CD4-positive, CD25-positive, alpha-beta regulatory T cell (primary cell): ENCODE results near the gene SERPINB5. TPM values are rescaled to one million over a fixed set of nuclear protein-coding genes. Genes with fewer than 3 reads are reported as not detected.

ENCODE experiments used
- ATAC-seq, 2 donors: fragments of 150-1000 bp; cut with Tn5 transposase; one replicate each; pipeline ENCODE4 v1.10.0; 2021; ENCODE audit warnings: low read depth in 2 of 2, moderate number of reproducible peaks in 2 of 2, moderate library complexity in 1 of 2
- DNase-seq, 3 donors: peaks; one replicate each; pipeline versions ENCODE4 v3.0.0 to v3.0.0-alpha.2; 2012 to 2022; ENCODE audit warnings: mixed read lengths in 1 of 3
- H3K27ac ChIP-seq: one replicate; pipeline ENCODE4 v1.7.0; 2013; ENCODE audit warnings: mild to moderate bottlenecking, low read length; ENCODE audit not compliant: insufficient read depth, poor library complexity, severe bottlenecking
- H3K27me3 ChIP-seq: one replicate; pipeline ENCODE4 v1.7.0; 2013; ENCODE audit warnings: low read length; ENCODE audit not compliant: control insufficient read depth, insufficient read depth
- H3K36me3 ChIP-seq: one replicate; pipeline ENCODE4 v1.7.0; 2013; ENCODE audit warnings: mild to moderate bottlenecking, low read length, moderate library complexity; ENCODE audit not compliant: control insufficient read depth, insufficient read depth
- H3K4me1 ChIP-seq: 2 replicates; pipeline ENCODE4 v1.7.0; 2013; ENCODE audit warnings: mild to moderate bottlenecking, low read length; ENCODE audit not compliant: insufficient read depth, control insufficient read depth, poor library complexity, severe bottlenecking
- H3K4me3 ChIP-seq: one replicate; pipeline ENCODE4 v1.7.0; 2013; ENCODE audit warnings: low read depth, mild to moderate bottlenecking, low read length, moderate library complexity
- H3K9me3 ChIP-seq, 2 experiments: 1 replicate in 1 of 2; 2 replicates in 1 of 2; pipeline ENCODE4 v1.7.0; 2013; ENCODE audit warnings: low read length in 2 of 2, mild to moderate bottlenecking in 1 of 2, moderate library complexity in 1 of 2; ENCODE audit not compliant: control insufficient read depth in 2 of 2
- H3K27ac Mint-ChIP-seq, 3 donors: one replicate each; pipeline ENCODE4 v1.8.0; 2020 to 2022; ENCODE audit warnings: mild to moderate bottlenecking in 3 of 3, mixed read lengths in 3 of 3, moderate library complexity in 2 of 3
- H3K27me3 Mint-ChIP-seq: one replicate; pipeline ENCODE4 v1.8.0; 2022; ENCODE audit warnings: mild to moderate bottlenecking, mixed read lengths
- H3K36me3 Mint-ChIP-seq: one replicate; pipeline ENCODE4 v1.8.0; 2020; ENCODE audit warnings: mixed read lengths
- H3K4me1 Mint-ChIP-seq, 4 donors: one replicate each; pipeline ENCODE4 v1.8.0; 2020 to 2022; ENCODE audit warnings: mixed read lengths in 4 of 4, mild to moderate bottlenecking in 1 of 4
- H3K4me3 Mint-ChIP-seq, 4 donors: one replicate each; pipeline ENCODE4 v1.8.0; 2020 to 2022; ENCODE audit warnings: mild to moderate bottlenecking in 4 of 4, mixed read lengths in 4 of 4, moderate library complexity in 3 of 4
- H3K9me3 Mint-ChIP-seq, 7 donors: one replicate each; pipeline ENCODE4 v1.8.0; 2020 to 2022; ENCODE audit warnings: mixed read lengths in 7 of 7, mild to moderate bottlenecking in 3 of 7, moderate library complexity in 2 of 7
- polyA plus RNA-seq, 4 donors: library from polyadenylated mRNA; unstranded; fragments of 300-500 nt; fragmentation: Illumina TruSeq; gene quantifications; one replicate each; pipeline ENCODE4 v1.2.3, GENCODE V29; 2021
- total RNA-seq: library from RNA; stranded (reverse); gene quantifications from one replicate; pipeline ENCODE4 v1.2.3, GENCODE V29; 2022

Gene SERPINB5
- total and polyA plus RNA-seq, 5 donors from 2014 or later: not detected

DNA sequence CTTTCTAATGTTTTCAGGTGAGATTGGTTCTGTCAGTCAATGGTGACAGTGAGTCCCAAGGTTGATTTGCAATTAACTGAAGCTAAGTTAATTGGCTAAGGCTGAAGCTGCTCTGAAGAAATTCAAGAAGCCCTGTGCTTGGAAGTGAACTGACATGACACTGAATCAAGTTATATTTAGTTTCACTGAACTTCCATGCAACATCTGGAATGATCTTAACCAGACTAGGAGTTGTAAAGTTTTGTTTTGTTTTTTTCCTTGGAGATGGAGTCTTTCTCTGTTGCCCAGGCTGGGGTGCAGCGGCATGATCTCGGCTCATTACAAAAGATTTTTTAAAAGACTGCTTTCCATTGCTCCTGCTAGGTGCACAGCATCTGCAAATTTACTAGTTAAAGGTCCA lies 11.4 kb downstream of the SERPINB5 start:
- Mint-ChIP-seq H3K27ac (peak overlapping the region in 1 of 3 donors; percentile 16), H3K9me3 (no peaks in the 10 kb centered on the region), H3K36me3 (no peaks in the 10 kb centered on the region), H3K4me3 (no peak overlapping the region), H3K27me3 (peaks cover 52% of the 10 kb centered on the region), H3K4me1 (no peaks in the 10 kb centered on the region)
- Histone ChIP-seq H3K4me3 (no peak overlapping the region), H3K36me3 (no peaks in the 10 kb centered on the region), H3K9me3 (no peaks in the 10 kb centered on the region), H3K27me3 (peaks cover 3% of the 10 kb centered on the region), H3K27ac (no peak overlapping the region), H3K4me1 (no peaks in the 10 kb centered on the region)
- ATAC-seq (no peak), DNase-seq (no peak)

DNA sequence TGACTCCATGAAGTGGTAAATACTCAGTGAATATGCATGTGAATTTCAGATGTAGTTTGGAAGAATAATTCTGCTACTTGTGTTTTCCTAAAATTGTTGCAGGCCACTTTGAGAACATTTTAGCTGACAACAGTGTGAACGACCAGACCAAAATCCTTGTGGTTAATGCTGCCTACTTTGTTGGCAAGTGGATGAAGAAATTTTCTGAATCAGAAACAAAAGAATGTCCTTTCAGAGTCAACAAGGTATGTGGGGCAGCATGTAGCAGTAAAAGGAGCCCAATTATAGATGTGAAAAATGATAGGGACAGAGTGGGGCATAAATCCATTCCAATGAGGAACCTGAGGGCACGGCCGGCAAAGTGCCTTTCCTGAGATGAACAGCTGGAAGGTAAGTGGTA lies 16.1 kb downstream of the SERPINB5 start:
- no peak overlapping the region for H3K4me3 Mint-ChIP-seq
- Histone ChIP-seq H3K36me3 (no peaks in the 10 kb centered on the region), H3K4me3 (no peak overlapping the region), H3K9me3 (no peaks in the 10 kb centered on the region), H3K27me3 (no peaks in the 10 kb centered on the region), H3K27ac (no peak overlapping the region), H3K4me1 (no peaks in the 10 kb centered on the region)
- no peaks in the 10 kb centered on the region for H3K9me3 Mint-ChIP-seq
- no peak overlapping the region for H3K27ac Mint-ChIP-seq
- H3K27me3 Mint-ChIP-seq: peaks cover 26% of the 10 kb centered on the region
- no peaks in the 10 kb centered on the region for H3K36me3 Mint-ChIP-seq
- no peak for ATAC-seq
- no peaks in the 10 kb centered on the region for H3K4me1 Mint-ChIP-seq
- DNase-seq: no peak

DNA sequence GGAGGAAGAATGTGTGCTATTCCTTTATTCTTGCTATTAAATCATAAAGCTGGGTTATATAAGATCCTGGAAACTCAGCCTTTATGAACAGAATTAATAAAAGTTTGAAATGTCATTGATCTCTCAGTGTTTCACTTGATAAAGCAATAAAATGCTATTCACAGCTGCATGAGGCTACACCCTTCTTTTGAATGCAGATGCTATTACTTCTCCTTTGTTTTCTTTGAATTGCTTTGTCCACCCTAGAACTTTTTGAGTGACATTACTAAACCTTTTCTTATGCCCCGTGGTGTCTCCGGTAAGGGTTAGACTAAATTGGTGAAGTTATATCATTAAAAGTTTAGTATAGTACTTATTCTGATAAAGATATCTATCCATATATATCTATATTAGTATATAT lies 18.9 kb downstream of the SERPINB5 start:
- Mint-ChIP-seq H3K4me1 (no peaks in the 10 kb centered on the region), H3K27ac (no peak overlapping the region), H3K27me3 (peaks cover 16% of the 10 kb centered on the region), H3K4me3 (no peak overlapping the region), H3K9me3 (no peaks in the 10 kb centered on the region), H3K36me3 (no peaks in the 10 kb centered on the region)
- no peak overlapping the region for H3K27ac ChIP-seq
- DNase-seq: no peak
- H3K4me3 ChIP-seq: no peak overlapping the region
- no peaks in the 10 kb centered on the region for H3K36me3 ChIP-seq
- ATAC-seq: no peak
- H3K9me3 ChIP-seq: no peaks in the 10 kb centered on the region
- H3K27me3 ChIP-seq: no peaks in the 10 kb centered on the region
- H3K4me1 ChIP-seq: no peaks in the 10 kb centered on the region

DNA sequence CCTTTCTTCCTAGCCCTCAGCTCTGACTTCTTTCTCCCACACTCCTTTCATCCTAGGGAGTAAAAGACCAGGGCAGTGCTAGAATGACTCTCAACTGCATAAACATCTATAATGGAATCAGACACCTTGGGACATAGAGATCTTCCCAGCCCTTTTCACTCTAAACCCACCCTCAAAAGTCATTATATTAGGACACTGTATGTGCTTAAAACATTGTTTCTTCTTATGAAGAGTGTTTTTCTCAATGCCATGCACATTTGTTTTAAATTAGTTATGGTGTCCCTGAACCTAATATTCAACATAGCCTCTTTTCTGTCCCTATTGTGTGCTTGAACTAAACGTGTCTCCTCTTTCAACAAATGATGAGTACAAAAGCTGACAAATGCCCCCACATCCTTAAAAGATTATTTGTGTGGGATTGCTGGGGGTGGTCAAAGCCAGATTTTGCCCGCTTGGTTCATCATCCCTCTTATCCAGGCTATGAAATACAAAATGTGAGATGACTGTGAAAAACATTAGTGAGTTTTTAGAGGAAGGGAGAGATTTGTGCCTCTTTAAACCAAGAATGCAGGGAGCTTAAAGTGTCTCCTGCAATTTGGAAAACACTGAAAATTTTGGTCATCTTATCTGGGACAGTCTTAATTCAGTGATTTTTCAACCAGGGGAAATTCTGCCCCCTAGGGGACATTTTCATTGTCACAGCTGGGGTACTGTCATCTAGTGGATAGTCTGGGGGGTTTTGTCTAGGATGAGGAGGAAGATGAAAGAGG lies 29.0 kb downstream of the SERPINB5 start:
- peak overlapping the region in 1 of 4 donors; percentile 34 for H3K4me3 Mint-ChIP-seq
- no peak overlapping the region for H3K27ac Mint-ChIP-seq
- no peaks in the 10 kb centered on the region for H3K4me1 Mint-ChIP-seq
- no peaks in the 10 kb centered on the region for H3K36me3 ChIP-seq
- peaks cover 21% of the 10 kb centered on the region for H3K27me3 Mint-ChIP-seq
- H3K9me3 Mint-ChIP-seq: no peaks in the 10 kb centered on the region
- no peak overlapping the region for H3K4me3 ChIP-seq
- no peaks in the 10 kb centered on the region for H3K9me3 ChIP-seq
- H3K27me3 ChIP-seq: peaks cover 7% of the 10 kb centered on the region
- ATAC-seq: no peak
- DNase-seq: peak in 1 of 3 donors; percentile 25
- H3K27ac ChIP-seq: no peak overlapping the region
- H3K36me3 Mint-ChIP-seq: no peaks in the 10 kb centered on the region
- no peaks in the 10 kb centered on the region for H3K4me1 ChIP-seq

DNA sequence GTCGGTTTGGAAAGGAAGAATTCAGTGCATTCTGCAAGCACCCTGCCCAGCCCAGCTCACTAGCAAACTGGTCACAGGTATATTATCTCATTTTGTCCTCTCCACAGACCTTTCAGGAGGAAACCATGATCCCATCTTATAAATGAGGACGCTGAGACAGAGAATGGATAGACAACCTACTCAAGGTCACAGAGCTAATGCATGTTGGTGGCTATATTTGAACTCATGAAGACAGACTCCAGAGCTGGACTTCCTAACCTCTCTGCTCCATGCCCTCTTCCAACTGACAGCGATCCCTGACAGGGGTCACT lies 29.5 kb downstream of the SERPINB5 start:
- ATAC-seq: no peak
- Mint-ChIP-seq H3K4me3 (no peak overlapping the region), H3K4me1 (no peaks in the 10 kb centered on the region), H3K9me3 (no peaks in the 10 kb centered on the region), H3K27me3 (peaks cover 22% of the 10 kb centered on the region), H3K36me3 (no peaks in the 10 kb centered on the region), H3K27ac (no peak overlapping the region)
- no peaks in the 10 kb centered on the region for H3K4me1 ChIP-seq
- H3K9me3 ChIP-seq: no peaks in the 10 kb centered on the region
- no peak overlapping the region for H3K4me3 ChIP-seq
- no peak for DNase-seq
- peaks cover 7% of the 10 kb centered on the region for H3K27me3 ChIP-seq
- no peaks in the 10 kb centered on the region for H3K36me3 ChIP-seq
- H3K27ac ChIP-seq: no peak overlapping the region

DNA sequence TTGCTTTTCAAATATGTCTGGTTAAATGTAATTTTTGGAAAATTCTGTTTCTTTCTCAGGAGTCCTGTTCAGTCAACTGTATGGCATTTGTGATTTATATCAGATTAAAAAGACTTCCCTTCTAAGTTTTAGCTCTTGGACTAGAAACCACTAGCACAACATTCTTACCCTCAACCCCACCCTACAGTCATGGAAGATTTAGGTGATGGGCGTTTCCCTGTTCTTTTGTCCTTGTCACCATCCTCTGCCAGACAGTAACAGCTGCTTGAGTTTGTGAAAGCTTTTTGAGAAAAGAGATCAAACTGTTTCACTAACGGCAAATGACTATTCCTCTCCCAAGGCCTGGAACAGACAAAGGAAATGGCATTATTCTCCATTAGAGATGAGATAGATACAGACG lies 31.8 kb downstream of the SERPINB5 start:
- Histone ChIP-seq H3K36me3 (no peaks in the 10 kb centered on the region), H3K4me3 (no peak overlapping the region), H3K4me1 (no peaks in the 10 kb centered on the region), H3K27ac (no peak overlapping the region), H3K9me3 (no peaks in the 10 kb centered on the region), H3K27me3 (peaks cover 7% of the 10 kb centered on the region)
- no peak for ATAC-seq
- Mint-ChIP-seq H3K4me3 (no peak overlapping the region), H3K36me3 (no peaks in the 10 kb centered on the region), H3K27ac (no peak overlapping the region), H3K27me3 (peaks cover 34% of the 10 kb centered on the region), H3K4me1 (no peaks in the 10 kb centered on the region), H3K9me3 (peaks cover 0 to 1% (median 0%) of the 10 kb centered on the region in 7 donors)
- DNase-seq: no peak

DNA sequence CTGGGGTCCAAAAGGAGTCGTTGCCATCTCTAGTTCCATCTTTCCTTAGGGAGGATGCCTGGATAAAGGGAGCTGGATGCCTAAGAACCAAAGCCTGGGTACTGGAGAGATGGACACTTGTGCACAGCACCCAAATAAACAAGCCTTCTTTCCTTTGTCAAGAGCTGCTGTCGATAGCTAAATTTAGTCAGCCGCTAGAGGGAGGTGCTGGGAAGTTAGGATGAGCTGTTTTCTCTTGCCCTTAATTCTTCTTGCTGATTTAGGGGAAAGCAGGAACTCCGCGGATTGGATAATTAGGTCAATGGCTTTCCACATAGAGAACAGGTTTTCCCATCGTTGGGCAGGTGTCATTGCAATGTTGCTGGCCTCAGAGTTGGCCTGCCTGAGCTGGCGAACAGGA lies 34.5 kb downstream of the SERPINB5 start:
- H3K27me3 ChIP-seq: peaks cover 5% of the 10 kb centered on the region
- no peaks in the 10 kb centered on the region for H3K36me3 ChIP-seq
- Mint-ChIP-seq H3K27me3 (peaks cover 26% of the 10 kb centered on the region), H3K4me1 (no peaks in the 10 kb centered on the region), H3K4me3 (no peak overlapping the region), H3K36me3 (no peaks in the 10 kb centered on the region), H3K9me3 (peaks cover 0 to 1% (median 0%) of the 10 kb centered on the region in 7 donors), H3K27ac (no peak overlapping the region)
- no peak for ATAC-seq
- no peaks in the 10 kb centered on the region for H3K4me1 ChIP-seq
- no peaks in the 10 kb centered on the region for H3K9me3 ChIP-seq
- no peak overlapping the region for H3K27ac ChIP-seq
- H3K4me3 ChIP-seq: no peak overlapping the region
- DNase-seq: peak in 1 of 3 donors; percentile 27

DNA sequence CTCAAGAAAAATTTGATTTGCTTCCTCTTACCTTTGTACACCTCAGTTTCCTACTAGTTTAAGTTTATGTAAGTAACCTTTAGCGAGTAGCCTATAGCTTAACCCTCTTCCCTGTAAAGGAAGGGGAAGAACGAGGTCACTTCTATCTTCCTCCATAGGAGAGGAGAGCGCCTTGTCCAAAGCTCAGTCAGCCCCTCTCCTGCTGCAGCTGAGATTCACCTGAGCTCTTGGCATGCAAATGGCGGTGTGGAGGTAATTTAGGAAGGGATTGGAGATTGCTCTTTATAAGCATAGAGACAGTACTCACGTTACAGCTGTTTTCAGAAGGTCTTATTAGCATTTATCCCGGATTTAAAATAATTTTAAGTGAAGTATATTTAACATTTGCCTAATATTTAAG lies 37.6 kb downstream of the SERPINB5 start:
- Mint-ChIP-seq H3K27me3 (peaks cover 13% of the 10 kb centered on the region), H3K9me3 (peaks cover 0 to 1% (median 0%) of the 10 kb centered on the region in 7 donors), H3K36me3 (no peaks in the 10 kb centered on the region), H3K4me3 (no peak overlapping the region), H3K27ac (no peak overlapping the region), H3K4me1 (peaks cover 0 to 6% (median 0%) of the 10 kb centered on the region in 4 donors)
- Histone ChIP-seq H3K9me3 (no peaks in the 10 kb centered on the region), H3K4me3 (no peak overlapping the region), H3K27ac (no peak overlapping the region), H3K27me3 (peaks cover 6% of the 10 kb centered on the region), H3K4me1 (no peaks in the 10 kb centered on the region), H3K36me3 (no peaks in the 10 kb centered on the region)
- no peak for ATAC-seq
- DNase-seq: no peak
